Stimulated activated CD8-positive, alpha-beta memory T cell treated with anti-CD3 and anti-CD28 coated beads, Interleukin-7, amount 100 ng/mL, for 1 hour (primary cell): ENCODE data around the gene ADAMTSL3.
"Not testable (repeated sequence)": the region's sequence is repeated elsewhere in the genome, so short reads cannot be mapped to it uniquely, and the experiment has no call there.

Source experiments
- DNase-seq, 2 donors: peaks; one replicate each; pipeline ENCODE4 v3.0.0-alpha.2; 2020; ENCODE audit warnings: low read depth in 2 of 2

ADAMTSL3 gene

GRCh38 chr15:84035399-84035766, 381.5 kb downstream of the ADAMTSL3 start:
- DNase-seq: no peak

GRCh38 chr15:84037301-84037700, 383.4 kb downstream of the ADAMTSL3 start:
- DNase-seq: no peak

GRCh38 chr15:84042434-84043056, 388.6 kb downstream of the ADAMTSL3 start:
- DNase-seq: not testable (repeated sequence)

GRCh38 chr15:84046064-84046637, 392.2 kb downstream of the ADAMTSL3 start:
- no peak for DNase-seq

DNA sequence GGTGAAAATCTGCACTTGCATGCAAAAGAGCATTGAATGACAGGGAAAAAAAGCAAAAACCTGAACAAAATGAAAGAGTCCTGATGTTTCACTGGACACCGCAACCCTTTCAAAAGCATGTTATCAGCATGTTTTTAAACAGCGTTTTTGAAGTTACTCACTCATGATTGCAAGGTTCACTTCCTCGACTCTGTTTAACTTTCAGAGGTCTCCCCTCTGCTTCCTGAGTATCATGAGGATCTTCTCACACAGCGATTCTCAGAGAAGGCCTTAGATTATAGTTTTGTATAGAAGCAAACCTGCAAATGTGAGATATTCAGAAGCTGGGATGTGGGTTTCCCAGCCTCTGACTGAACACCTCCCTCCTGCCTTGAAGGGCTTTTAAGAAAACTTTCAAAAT, 395.6 kb downstream of the ADAMTSL3 start:
- DNase-seq: not testable (repeated sequence)

- no peak for DNase-seq
These were observed 396.2 kb downstream of the ADAMTSL3 start for GRCh38 chr15:84050076-84050475.

GRCh38 chr15:84051146-84051545, 397.2 kb downstream of the ADAMTSL3 start:
- DNase-seq: not testable (repeated sequence)

DNA sequence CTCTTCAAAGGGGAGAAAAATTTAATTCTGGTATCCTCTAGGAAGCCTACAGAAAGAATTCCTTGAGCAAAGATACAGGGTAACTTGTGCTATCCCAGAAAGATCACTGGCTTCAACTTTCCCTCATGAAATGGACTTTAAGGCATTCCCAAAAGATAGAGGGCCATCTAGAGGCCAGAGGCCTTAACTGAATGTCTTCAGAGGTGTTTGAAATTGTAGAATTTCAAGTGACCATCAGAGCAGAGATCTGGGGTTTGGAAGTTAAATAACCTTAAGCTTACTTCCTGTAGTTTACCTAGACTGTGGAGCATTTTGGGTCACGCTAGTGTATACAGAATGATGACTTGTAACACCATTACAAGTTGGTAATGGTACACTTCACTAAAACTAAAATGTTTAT, 400.6 kb downstream of the ADAMTSL3 start:
- DNase-seq: not testable (repeated sequence)

DNA sequence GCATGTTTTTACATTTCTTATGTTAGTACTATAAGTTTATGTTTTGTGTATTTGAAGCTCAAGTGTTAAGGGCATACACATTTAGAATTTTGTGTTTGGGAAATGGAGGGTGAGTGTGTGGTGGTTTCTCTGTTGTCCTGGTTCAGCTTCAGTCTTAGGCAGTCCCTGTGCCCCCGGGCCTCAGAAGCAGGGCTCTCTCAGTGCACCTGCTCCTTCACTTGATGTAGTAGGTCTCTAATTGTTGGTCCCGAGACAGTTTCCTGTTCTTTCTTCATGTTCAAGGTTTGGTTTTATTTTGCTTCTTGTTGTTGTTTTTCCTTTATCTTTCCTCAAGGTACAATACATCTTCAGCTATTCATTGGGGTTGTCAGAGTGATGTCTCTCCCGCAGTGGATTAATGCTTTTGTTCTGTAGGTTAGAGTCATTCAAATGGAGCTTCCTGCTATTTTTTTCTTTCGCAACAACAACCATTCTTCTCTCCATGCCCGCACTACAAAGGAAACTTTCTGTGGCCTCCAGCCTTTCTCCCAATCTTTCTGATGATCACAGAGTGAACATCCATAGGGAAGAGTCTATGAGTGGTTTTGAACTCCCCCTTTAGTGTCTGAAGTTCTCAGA, 403.9 kb downstream of the ADAMTSL3 start:
- no peak for DNase-seq

DNA sequence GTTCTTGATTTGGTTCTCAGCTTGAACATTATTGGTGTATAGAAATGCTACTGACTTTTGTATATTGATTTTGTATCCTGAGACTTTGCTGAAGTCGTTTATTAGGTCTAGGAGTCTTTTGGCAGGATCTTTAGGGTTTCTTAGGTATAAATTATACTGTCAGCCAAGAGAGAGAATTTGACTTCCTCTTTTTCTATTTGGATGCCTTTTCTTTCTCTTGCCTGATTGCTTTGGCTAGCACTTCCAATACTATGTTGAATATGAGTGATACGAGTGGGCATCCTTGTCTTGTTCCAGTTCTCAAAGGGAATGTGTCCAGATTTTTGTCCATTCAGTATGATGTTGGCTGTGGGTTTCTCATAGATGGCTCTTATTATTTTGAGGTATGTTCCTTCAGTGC, 409.8 kb downstream of the ADAMTSL3 start:
- not testable (repeated sequence) for DNase-seq

DNA sequence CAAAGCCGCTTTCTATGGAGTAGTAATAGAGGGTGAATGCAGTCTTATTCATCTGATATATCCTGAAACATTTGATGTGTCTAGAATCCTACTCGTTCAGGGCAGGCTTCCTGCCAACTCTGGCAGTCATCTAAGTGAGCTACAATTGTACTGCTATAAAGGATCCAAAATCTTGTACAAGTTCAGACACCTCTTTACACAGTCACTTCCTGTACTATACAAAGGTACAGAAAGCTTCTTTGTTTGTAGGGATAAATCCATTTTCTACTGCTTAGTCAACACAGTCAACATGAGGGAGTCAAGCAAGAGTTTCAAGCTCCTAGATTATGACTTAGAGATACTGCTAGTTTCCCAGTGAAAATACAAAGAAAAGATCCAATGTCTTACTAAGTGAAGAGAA, 414.8 kb downstream of the ADAMTSL3 start:
- not testable (repeated sequence) for DNase-seq

GRCh38 chr15:84078038-84078437, 424.1 kb downstream of the ADAMTSL3 start:
- not testable (repeated sequence) for DNase-seq

DNA sequence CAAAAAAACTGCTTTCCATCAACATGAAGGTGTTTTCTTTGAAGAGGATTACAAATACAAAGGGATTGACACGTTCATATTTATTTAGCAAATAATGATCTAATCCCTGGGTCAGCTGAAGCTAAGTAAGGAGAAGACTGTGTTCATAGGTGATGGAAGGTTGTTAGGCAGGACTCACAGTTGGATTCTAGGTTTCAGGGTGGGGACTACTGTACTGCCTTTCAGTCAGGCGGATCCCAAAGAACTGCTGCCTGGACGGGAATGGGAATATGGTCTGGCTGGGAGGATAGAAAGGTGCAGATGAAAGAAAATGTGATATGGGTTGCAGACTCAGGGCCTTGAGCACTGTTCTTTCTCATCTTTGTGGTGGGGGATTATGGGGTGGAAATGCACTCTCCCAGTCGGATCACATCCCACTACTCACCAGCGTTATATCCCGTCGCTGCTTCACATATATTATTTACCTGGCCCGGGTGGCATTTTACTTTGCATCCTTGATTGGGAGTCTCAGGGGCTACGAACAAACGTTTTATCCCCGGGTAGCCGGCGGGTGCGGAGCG, 425.5 kb downstream of the ADAMTSL3 start:
- DNase-seq: not testable (repeated sequence)

GRCh38 chr15:84079885-84080777, 426.2 kb downstream of the ADAMTSL3 start:
- DNase-seq: no peak

DNA sequence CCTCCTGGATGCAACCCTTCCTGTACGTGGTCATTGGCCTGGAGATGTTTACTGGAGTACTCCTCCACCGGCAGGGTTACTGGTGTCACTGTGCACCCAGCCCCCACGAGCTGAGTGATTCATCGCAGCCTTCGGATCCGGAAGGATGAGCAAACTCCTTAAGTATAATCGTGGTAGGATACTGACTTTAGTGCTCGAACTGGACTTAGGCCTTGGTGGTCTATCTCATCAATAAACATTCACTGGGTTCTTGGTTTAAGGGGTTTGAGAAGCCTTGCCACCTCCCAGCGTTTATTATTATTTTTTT, 426.8 kb downstream of the ADAMTSL3 start:
- not testable (repeated sequence) for DNase-seq

- no peak for DNase-seq
These were observed 427.7 kb downstream of the ADAMTSL3 start for GRCh38 chr15:84081391-84082168.

DNA sequence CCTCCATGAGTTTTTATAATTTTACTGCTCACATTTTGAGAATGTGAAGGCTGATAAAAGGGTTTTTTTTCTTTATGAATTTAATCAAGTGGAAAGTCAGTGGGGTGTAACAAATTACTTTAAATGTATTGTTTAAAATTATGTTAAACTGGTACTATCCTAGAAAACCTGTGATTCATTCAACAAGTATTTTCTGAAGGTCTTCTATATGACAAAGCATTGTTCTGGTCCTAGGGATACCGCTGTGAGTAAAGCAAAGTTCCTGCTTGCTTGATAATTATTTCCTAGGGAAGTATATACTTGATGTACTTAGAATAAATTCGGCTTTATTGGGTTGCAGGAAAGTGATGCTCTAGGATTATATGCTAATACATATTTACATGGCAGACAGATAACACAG, 428.8 kb downstream of the ADAMTSL3 start:
- no peak for DNase-seq

DNA sequence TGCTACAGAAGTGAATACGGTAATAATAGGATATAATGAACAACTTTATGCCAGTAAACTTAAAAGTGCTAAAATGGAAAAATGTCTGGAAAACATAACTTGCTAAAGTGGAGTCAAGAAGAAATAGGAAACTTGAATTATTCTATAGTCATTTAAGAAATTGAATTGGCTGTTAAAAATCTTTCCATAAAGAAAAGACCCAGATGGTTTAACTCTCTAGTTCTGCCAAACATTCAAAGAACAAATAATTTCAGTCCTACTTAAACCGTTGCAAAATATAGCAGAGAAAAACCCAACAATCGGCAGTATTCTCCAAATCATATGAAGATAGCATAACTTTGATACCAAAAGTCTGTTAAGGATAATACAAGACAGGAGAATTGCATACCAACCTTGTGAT, 432.1 kb downstream of the ADAMTSL3 start:
- DNase-seq: not testable (repeated sequence)
